H7 (cell line): ENCODE measurements around the gene TUSC2. TPM values are rescaled to one million over a fixed set of nuclear protein-coding genes. Genes with fewer than 3 reads are reported as not detected.

Experiments
- DNase-seq: peaks from one replicate; pipeline ENCODE4 v3.0.0; 2012
- H3K27me3 ChIP-seq: 2 replicates; pipeline ENCODE4 v1.6.0; 2011; ENCODE audit warnings: mild to moderate bottlenecking, low read length; ENCODE audit not compliant: control insufficient read depth, insufficient read depth
- H3K36me3 ChIP-seq: replicated peaks from 2 replicates; pipeline ENCODE4 v1.5.1; 2011; ENCODE audit warnings: low read length; ENCODE audit not compliant: control insufficient read depth, insufficient read depth
- H3K4me3 ChIP-seq: 2 replicates; pipeline ENCODE4 v1.5.1; 2011; ENCODE audit warnings: low read depth, mild to moderate bottlenecking, control low read depth, low read length, moderate library complexity; ENCODE audit not compliant: insufficient read depth
- total RNA-seq: library from RNA; depleted of rRNA; stranded (reverse); fragments of >200 nt; shearing (Covaris generic); gene quantifications from 2 replicates; pipeline ENCODE4 v1.2.3, GENCODE V29; 2014

Gene TUSC2
- total RNA-seq, 1 experiment from 2014 or later = 42.1 TPM

GRCh38 chr3:50300681-50301254 lies 27.3 kb downstream of the TUSC2 start:
- no peaks in the 10 kb centered on the region for H3K36me3 ChIP-seq
- H3K4me3 ChIP-seq = no peak overlapping the region
- no peak for DNase-seq
- no peaks in the 10 kb centered on the region for H3K27me3 ChIP-seq

GRCh38 chr3:50299929-50300680 lies 27.9 kb downstream of the TUSC2 start:
- H3K36me3 ChIP-seq = no peaks in the 10 kb centered on the region
- H3K27me3 ChIP-seq = no peaks in the 10 kb centered on the region
- no peak for DNase-seq
- peak overlapping the region; percentile 14; the same call in 1 of the 2 replicates for H3K4me3 ChIP-seq

GRCh38 chr3:50299638-50299928 lies 28.4 kb downstream of the TUSC2 start:
- no peaks in the 10 kb centered on the region for H3K27me3 ChIP-seq
- DNase-seq = no peak
- H3K36me3 ChIP-seq = no peaks in the 10 kb centered on the region
- peak overlapping the region; percentile 14; the same call in 1 of the 2 replicates for H3K4me3 ChIP-seq

- Histone ChIP-seq H3K4me3 (peak within 1 kb of the TSS; percentile 98), H3K36me3 (no peaks in the 10 kb centered on the region), H3K27me3 (no peaks in the 10 kb centered on the region)
- peak; percentile 100 for DNase-seq
Measured at GRCh38 chr3:50298836-50299637, 29.0 kb downstream of the TUSC2 start, which contains the start of the genes HYAL3 and NAA80. Gene HYAL3, minus strand, starts transcription at chr3:50299405. Its CDS starts 3,803 bp downstream, at chr3:50295602. Gene NAA80, minus strand, starts transcription at chr3:50299405. Its CDS starts 1,942 bp downstream, at chr3:50297463.

- Histone ChIP-seq H3K27me3 (no peaks in the 10 kb centered on the region), H3K36me3 (no peaks in the 10 kb centered on the region), H3K4me3 (peak overlapping the region; percentile 98)
- peak; percentile 71 for DNase-seq
Measured at GRCh38 chr3:50297896-50298725, 29.9 kb downstream of the TUSC2 start.

GRCh38 chr3:50297384-50297775 lies 30.6 kb downstream of the TUSC2 start:
- no peak for DNase-seq
- Histone ChIP-seq H3K27me3 (no peaks in the 10 kb centered on the region), H3K4me3 (no peak overlapping the region), H3K36me3 (no peaks in the 10 kb centered on the region)

GRCh38 chr3:50296721-50297383 lies 31.2 kb downstream of the TUSC2 start:
- H3K27me3 ChIP-seq = no peaks in the 10 kb centered on the region
- no peaks in the 10 kb centered on the region for H3K36me3 ChIP-seq
- H3K4me3 ChIP-seq = no peak overlapping the region
- no peak for DNase-seq

- Histone ChIP-seq H3K4me3 (no peak overlapping the region), H3K27me3 (no peaks in the 10 kb centered on the region), H3K36me3 (no peaks in the 10 kb centered on the region)
- no peak for DNase-seq
Measured at GRCh38 chr3:50295553-50296431, 32.2 kb downstream of the TUSC2 start.

- Histone ChIP-seq H3K4me3 (no peak overlapping the region), H3K36me3 (peaks cover 7% of the 10 kb centered on the region), H3K27me3 (no peaks in the 10 kb centered on the region)
- DNase-seq = no peak
Measured at GRCh38 chr3:50294492-50295403, 33.3 kb downstream of the TUSC2 start.

GRCh38 chr3:50294089-50294488 lies 33.9 kb downstream of the TUSC2 start:
- no peak overlapping the region for H3K4me3 ChIP-seq
- no peaks in the 10 kb centered on the region for H3K27me3 ChIP-seq
- no peak for DNase-seq
- H3K36me3 ChIP-seq = peaks cover 12% of the 10 kb centered on the region

- Histone ChIP-seq H3K36me3 (peaks cover 20% of the 10 kb centered on the region), H3K4me3 (no peak overlapping the region), H3K27me3 (no peaks in the 10 kb centered on the region)
- no peak for DNase-seq
Measured at GRCh38 chr3:50293079-50293801, 34.8 kb downstream of the TUSC2 start.
